H4 (cell line): ENCODE data around the gene STMN1. TPM values are rescaled to one million over a fixed set of nuclear protein-coding genes. Genes with fewer than 3 reads are reported as not detected.
A peak's percentile ranks its signal among the peaks of the same experiment; 100 is the strongest.
"Not testable (repeated sequence)": the region's sequence is repeated elsewhere in the genome, so short reads cannot be mapped to it uniquely, and the experiment has no call there.

ENCODE experiments used
- DNase-seq: peaks from one replicate; pipeline ENCODE4 v3.0.0-alpha.2; 2015; ENCODE audit warnings: low spot score
- total RNA-seq: library from RNA; depleted of rRNA; stranded (reverse); fragments of >200 nt; shearing (Covaris generic); gene quantifications from 2 replicates; pipeline ENCODE4 v1.2.3, GENCODE V29; 2014; rRNA removed

STMN1 gene
- 204 and 329 TPM in 2 replicates for total RNA-seq

DNA sequence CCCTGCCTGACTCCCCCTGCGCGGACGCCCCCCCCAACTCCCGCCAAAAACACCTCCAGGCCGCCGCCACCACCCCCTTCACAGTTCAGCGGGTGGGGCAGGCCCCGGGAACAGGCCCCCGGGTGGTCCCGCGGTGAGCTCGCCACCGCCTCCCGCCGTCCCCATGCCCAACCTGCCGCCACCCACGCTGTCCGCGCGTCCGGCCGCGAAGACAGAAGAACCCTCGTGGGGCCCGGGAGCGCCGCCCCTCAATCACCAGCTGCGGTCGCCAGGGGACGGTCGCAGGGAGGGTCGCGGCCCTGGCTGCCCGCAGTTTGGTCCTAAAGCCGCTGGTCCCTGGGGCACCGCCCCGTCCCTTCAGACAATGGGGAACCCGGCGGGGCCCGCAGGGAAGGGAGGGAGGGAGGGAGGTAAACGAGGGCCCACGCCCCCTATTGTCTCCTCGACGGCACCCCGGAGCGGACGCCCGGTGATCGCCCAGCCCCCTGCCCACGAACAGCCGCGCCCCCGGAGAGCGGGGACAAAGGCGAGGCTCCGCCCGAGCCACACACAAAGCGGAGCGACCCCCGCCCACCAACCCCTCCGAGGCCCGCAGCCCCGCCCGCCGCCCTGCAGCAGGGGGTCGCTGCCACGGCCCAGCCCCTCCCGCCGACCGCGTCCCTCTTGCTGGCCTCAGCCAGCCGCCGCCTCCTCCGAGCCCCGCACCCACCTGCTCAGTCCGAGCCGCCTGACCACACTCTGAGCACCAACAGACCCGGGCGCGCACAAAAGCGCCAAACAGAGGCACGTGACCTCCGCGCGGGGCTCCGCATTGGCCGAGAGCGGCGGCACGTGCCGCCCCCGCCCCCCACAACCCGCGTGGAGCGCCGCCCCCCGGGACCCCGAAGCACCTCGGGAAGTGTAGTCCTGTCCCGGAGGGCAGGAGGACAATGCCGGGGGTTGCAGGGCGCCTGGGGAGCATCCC lies at the start of gene STMN1:
Gene STMN1, minus strand, starts transcription at position 740 of the 964 bp plus-strand sequence. CDS start 1,743 bp downstream, outside the sequence.
- peak; percentile 91 for DNase-seq

DNA sequence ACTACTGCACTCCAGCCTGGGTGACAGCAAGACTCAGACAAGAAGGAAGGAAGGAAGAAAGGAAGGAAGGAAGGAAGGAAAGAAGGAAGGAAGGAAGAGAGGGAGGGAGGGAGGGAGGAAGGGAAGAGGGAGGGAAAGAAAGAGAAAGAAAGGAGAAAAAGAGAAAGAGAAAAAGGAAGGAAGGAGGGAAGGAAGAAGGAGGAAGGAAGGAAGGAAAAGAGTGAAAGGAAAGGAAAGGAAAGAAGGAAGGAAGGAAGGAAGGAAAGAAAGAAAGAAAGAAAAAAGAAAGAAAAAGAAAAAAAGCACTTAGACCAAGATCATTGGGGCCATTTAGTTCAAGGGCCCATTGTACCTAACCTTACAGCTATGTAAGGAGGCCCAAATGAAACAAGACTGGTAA lies 49.3 kb upstream of the STMN1 start:
- DNase-seq, result no peak

DNA sequence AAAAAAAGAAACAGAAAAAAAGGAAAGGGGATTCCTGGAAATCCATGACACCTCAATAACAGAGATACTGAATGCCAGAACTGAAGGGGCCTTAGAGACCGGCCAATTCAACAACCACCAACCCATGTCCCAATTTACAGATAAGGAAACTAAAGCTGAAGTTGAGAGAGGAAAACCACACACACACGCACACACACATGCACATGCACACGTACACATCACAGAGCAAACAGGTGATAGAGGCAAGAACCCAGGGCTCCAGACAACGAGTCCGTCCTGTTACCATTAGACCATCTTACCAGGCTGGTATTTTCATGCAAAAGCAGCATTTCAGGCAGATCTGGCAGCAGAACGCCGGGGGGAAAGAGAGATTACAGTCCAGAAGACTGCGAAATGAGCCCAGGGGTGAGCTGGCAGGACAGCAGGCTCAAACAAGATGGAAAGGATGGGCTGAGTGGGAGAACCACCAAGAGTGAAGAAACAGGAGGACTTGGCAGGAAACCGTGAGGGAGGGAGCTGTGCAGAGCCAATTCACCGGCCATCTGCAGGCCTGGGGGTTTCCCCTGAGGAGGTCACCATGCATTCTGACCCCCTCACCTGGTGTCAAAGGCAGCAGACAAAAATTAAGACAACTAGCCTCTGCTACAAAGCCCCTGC lies 48.2 kb upstream of the STMN1 start:
- no peak for DNase-seq

DNA sequence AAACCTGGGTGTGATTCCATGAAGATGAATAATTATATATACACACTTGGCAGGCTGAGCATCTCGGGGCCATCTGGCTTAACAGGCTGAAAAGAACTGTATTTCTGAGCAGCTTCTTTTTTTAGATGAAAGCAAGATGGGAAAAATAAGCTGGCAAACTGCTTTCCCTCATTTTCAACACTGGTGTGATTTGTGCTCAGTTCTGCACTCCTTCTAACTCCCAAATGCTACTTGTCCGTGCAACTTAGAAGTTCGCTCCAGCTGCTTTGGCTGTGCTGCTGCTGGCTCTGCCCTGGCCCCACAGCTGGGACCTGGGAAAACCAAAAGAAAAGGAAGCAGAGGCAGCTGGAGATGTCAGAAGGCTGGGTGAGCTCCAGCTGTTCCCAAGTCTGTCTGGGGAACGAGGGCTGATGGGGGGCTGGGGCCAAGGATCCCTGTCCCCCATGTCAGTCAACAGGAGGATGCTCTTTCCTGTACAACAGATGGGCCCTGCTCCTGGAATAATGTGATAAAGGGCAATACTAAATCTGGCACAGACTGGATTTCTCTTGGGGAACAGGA lies 46.7 kb upstream of the STMN1 start:
- no peak for DNase-seq

DNA sequence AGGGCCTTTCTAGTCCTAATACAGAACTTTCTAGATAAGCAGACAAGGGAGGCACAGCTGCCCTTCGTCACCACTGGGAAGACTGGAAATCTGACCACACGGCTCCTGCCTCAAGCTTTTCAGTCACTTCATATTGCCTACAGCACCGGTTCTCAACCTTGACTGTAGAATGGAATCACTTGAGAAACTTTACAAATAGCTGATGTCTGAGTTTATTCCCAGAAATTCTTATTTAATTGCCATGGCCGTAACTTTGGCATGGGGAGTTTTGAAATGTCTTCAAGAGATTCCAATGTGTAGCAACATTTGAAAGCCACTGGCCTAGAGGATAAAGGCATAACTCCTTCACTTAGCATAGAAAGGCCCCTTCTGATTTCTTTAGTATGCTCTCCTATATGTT lies 42.4 kb upstream of the STMN1 start:
- no peak for DNase-seq

DNA sequence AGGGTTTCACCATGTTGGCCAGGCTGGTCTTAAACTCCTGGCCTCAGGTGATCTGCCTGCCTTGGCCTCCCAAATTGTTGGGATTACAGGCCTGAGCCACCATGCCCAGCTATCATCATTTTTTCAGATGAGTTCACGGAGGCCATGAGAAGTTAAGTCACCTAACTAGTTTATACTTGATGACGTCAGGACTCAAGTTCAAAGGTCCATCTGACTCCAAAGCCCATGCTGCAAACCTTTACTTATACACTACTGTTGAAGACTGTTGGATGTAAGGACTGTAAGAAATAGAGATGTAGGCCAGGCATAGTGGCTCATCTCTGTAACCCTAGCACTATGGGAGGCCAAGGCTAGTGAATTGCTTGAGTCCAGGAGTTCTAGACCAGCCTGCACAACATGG lies 40.8 kb upstream of the STMN1 start:
- DNase-seq, result no peak

DNA sequence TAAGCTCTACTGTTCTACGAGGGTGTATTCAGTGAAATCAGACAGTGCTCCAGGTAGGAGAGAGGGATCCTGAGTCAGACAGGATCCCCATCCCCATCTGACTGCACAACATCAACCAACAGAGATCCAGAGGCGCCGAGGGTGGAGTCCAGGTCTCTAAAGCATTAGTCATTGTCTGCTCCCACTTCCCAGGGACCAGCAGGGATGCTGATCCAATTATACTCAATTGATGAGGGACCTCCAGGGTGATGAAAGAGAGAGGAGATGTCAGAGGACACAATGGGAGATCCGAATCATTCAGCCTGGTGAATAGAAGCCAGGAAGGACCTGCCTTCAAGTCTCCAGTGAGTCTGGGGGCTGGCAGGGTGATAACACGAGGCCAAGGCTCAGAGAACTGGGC lies 39.5 kb upstream of the STMN1 start:
- DNase-seq, result no peak

DNA sequence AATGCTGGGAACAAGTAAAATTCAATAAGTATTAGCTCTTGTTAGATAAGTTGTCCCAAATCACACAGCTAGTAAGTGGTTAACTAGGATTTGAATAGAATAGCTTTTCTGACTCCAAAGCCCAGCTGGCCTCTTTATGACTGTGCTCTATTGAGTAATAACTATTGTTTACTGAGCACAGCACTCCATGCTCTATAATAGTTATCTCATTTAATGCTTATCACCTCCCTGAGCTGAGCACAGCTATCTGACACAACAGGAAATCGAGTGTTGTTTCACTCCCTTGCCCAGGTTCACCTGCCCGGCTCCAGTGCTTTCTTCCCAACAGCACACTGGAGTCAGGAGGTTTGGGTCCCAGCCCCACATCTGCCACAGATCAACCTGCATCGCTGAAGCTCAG lies 38.8 kb upstream of the STMN1 start:
- DNase-seq, result no peak

DNA sequence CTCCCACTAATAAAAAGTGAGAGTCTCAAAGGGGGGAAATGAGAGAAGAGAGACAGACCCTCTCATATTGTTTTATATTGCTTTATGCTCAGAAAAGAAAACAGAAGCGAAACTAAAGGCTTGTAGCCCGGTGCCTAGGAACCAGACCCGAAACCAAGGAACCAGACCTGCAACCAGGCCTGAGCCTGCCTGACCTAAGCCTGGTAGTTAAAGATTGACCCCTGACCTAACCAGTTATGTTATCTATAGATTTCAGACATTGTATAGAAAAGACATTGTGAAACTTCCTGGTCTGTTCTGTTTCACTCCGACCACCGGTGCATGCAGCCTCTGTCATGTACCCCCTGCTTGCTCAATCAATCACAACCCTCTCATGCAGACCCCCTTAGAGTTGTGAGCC lies 37.3 kb upstream of the STMN1 start:
- not testable (repeated sequence) for DNase-seq

DNA sequence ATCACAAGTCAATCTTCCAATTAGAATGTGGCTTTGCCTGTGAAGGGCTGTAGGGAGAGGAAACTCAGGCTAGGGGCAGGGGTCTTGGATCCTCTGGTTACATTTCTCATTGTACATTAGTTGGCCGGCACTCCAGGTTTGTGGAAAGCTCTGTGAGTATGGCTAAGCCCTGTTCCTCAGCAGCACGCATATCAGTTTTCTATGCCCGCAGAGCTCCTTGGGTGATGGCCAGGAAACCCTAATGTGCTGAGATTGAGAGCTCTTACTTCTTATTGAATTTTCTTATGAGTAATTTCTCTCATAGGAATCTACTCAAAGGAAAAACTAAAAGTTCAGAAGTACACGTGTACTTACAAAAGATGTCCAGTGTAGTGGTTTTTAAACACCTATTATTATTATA lies 30.7 kb upstream of the STMN1 start:
- DNase-seq, result no peak

DNA sequence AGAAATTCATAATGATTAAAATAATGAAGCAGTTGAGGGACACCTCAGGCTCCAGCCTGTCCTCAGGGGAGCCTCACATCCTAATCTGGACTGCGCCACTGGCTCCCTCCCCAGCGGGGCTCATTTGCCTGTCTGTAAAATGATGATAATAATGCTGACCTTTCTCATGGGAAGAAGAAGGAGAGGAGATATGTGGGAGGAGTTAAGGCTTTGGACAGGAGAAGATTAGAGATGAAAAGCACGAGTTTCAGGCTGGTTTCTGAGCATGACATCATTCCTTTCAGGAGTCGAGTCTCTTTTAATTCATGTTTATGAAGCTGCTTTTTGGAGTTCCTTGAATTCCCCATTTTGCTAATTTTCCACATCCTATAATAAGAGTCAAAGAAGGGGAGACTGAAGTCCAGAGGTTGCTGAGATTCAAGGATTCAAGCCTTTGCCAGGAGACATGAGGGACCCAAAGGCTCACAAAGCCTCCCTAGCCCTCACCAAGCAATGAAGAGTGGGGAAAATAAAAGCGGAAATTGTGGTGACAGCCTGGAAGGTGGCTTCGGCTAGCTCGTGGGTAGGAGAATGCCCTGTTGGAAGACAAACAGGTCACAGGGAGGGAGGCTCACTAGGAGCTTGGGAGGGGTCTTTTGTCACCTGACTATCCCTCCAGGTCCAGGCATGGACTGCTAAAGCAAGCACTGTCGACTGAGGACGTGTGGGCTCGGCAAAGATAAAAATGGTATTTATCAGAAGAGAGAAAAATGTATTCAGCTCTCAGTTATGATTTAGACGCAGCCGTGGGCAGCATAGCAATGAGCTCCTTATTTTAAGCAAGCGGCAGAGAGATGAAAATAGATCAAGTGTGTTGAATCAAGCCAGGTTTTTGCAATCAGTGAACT lies 27.5 kb upstream of the STMN1 start:
- DNase-seq, result no peak

DNA sequence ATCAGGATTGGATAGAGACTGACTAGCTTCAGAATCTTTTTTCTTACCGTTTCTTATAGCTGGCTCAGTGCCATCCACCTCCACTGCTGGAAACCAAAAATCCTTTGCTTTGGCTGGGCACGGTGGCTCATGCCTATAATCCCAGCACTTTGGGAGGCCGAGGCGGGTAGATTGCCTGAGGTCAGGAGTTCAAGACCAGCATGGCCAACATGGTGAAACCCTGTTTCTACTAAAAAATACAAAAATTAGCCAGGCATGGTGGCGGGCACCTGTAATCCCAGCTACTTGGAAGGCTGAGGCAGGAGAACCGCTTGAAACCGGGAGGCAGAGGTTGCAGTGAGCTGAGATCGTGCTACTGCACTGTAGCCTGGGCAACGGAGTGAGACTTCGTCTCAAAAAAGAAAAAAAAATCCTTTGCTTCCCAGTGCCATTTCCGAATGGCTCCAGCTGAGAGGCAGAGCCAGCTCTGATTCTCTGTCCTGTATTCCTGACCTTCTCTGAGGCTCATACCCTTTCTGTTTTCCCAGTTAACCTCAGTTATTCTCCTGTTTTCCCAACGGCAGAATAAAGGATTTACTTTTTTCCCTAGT lies 26.7 kb upstream of the STMN1 start:
- not testable (repeated sequence) for DNase-seq

DNA sequence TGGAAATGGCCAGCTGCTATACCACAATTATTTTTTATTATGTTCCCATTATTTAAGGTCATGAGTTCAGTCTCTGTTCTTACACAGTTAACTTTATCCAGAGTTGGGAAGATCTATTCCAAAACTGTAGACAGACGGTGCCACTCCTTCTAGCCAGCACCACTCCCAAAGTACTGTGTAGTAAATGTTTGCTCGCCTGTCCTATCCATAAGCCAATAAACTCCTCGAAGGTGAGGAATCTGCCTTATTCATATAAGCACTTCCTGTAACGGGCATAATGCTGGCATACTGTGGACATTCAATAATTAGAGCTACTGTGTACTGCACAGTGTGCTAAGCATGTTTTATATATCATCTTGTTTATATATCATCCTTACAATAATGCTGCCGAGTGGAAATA lies 26.1 kb upstream of the STMN1 start:
- DNase-seq, result no peak

DNA sequence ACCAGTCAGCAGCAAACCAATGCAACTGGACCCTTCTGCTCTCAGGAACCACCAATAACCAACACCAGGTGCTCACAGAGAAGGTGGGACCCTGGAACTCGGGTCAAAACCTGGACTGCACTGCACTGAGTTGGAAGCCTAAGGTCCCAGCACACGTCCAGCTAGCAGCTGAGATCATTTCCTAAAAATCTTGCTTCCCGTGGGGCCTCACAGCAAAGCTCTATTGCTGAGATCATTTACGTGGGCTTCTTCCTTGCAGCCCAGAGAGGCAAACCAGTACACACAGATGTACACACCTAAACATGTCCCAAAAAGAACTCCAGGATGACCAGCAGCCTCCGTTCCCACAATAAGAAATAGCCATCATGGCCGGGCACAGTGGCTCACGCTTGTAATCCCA lies 22.8 kb upstream of the STMN1 start:
- DNase-seq, result no peak

DNA sequence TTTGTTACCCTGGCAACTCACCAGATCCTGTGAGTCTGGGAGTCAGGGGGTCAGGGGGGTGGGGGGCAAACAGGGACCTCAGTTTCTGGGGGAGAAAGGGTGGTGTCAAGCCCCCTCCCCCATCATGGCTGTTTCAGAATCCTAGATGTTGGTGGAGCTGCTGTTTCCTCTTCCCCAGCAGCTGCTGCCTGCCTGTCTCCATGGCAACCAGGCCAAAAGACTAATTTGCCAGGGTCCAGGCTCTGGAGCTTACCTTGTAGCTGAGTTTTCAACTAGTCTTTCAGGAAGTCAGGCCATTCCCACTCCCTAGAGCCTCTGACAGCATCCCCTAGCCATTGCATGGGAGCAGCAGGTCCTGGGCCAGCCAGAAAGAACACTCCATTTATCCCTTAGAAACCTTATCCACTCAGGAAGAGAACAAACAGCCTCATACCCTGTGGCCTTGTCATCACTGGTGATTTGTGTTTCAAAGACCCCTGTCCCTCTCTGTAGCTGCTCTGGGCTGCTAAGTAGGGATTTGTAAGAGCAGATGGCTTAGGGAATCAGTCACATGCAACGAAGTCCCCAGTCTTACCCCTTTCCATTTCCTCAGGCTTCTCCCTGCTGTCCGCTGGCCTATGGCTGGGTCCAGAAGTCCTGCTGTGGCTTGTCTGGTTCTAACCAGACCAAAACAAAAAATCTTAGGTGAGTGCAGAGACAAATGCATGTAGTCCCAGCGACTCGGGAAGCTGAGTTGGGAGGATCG lies 21.5 kb upstream of the STMN1 start:
- no peak for DNase-seq

DNA sequence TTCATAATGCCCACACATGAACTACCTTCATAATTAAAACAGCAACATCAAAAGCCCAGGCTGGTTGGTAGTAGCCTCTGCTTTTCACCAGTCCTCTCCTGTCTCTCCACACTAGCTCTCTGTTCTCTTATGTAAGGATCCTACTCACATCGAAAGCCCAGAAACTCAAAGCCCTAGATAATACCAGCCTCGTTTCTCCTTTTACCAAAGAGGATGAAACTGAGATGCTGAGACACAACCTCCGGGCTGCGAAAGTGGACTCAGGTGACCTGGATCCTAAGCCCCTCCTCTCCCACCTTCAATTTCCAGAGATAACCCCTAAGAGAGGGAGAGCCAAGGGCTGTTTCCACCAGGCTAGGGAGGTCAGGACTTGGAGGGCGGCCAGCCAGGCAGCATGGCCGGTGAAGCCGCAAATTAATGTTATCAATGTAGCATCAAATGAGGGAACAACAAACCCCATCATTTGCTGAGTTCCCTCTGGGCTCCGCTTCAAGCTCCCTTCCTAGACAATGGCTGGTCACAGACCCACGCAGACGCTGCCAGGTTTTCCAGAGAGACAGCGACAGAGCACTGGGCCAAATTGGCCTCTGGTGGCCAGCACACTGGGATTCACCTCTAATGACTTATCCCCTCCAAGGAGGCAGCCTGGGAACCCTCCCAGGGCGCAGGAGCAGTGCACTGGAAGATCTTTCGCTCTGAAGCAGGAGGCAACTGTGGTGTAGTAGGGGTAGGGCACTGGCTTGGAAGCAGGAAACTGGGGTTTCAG lies 20.7 kb upstream of the STMN1 start:
- no peak for DNase-seq

DNA sequence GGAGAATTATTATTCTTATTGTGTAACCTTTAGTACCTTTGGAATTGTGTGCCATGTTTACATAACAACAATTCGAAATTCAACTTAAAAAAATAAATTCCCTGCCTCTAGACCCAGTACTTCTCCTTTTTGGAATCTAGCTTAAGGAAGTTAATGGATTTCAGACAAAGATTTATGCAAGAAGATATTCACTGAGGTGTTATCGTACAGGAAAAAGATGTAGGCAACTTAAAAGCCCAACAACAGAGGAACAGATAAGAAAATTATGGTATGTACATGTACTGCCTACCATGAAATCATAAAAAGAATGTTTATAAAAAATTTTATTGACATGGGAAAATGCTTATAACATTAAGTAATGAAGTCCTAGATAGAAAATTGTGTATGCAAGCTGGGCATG lies 18.2 kb upstream of the STMN1 start:
- no peak for DNase-seq

DNA sequence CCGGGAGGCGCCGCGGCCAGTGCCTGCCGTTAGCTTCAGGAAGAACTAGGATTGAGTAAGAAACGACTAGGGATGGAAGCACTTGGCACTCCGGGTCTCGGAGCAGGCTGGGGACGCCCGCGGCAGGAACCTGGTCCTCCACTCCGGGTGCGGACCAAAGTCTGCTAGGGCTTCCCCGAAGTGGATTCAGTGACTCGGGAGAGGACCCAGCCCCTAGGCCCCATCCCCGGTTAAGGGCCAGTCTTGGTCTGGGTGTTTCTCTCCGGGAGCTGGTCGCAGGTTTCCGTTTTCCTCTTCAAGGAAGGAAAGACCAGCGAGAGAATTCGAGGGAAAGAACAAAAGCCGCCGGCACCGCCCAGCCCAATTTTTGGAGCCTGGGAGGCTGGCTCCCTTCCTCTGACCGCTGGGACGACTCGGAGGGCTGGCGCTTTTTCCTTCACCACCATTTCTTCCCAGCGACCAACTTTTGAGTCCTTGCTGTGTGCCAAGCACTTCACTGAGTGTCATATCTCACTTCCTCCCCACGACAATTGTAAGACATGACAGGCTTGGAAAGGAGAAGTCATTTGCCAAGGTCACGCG lies 16.8 kb upstream of the STMN1 start:
- no peak for DNase-seq
